Retinal pigment epithelial cell (primary cell): Measurements from ENCODE around the gene PABPN1L.

Source experiments
- DNase-seq: peaks from one replicate; pipeline ENCODE4 v3.0.0-alpha.2; 2010; ENCODE audit warnings: low read depth
- H3K4me3 ChIP-seq: 2 replicates; pipeline ENCODE4 v1.5.1; 2011; ENCODE audit warnings: mild to moderate bottlenecking, low read length, control low read depth, moderate library complexity
- CTCF ChIP-seq: conservative IDR thresholded peaks from 2 replicates; pipeline ENCODE4 v1.5.1; 2011; ENCODE audit warnings: low read depth, low read length, control low read depth, inconsistent platforms

The PABPN1L gene

GRCh38 chr16:88833086-88833485 is 33.4 kb downstream of the PABPN1L start:
- no peak for TF ChIP-seq CTCF
- DNase-seq = no peak
- no peak overlapping the region for H3K4me3 ChIP-seq

GRCh38 chr16:88831838-88832237 is 34.6 kb downstream of the PABPN1L start:
- no peak overlapping the region for H3K4me3 ChIP-seq
- TF ChIP-seq CTCF = no peak

GRCh38 chr16:88830783-88831182 is 35.7 kb downstream of the PABPN1L start:
- no peak for TF ChIP-seq CTCF

More at GRCh38 chr16:88831838-88832237, 34.6 kb downstream of the PABPN1L start:
- no peak for DNase-seq

GRCh38 chr16:88830258-88830657 is 36.2 kb downstream of the PABPN1L start:
- no peak overlapping the region for H3K4me3 ChIP-seq
- DNase-seq = no peak

More at GRCh38 chr16:88830783-88831182, 35.7 kb downstream of the PABPN1L start:
- DNase-seq = no peak
- no peak overlapping the region for H3K4me3 ChIP-seq

GRCh38 chr16:88828711-88829110 is 37.7 kb downstream of the PABPN1L start:
- no peak for DNase-seq
- H3K4me3 ChIP-seq = no peak overlapping the region
- TF ChIP-seq CTCF = no peak

More at GRCh38 chr16:88830258-88830657, 36.2 kb downstream of the PABPN1L start:
- no peak for TF ChIP-seq CTCF

- no peak for DNase-seq
- no peak for TF ChIP-seq CTCF
- H3K4me3 ChIP-seq = no peak overlapping the region
Observed at GRCh38 chr16:88827727-88828126, 38.7 kb downstream of the PABPN1L start.

- H3K4me3 ChIP-seq = no peak overlapping the region
- no peak for DNase-seq
- TF ChIP-seq CTCF = no peak
Observed at GRCh38 chr16:88826070-88826840, 40.2 kb downstream of the PABPN1L start.
